D721Med (cell line): Measurements from ENCODE around the gene NFATC1.

Experiments
- DNase-seq: peaks from one replicate; pipeline ENCODE4 v3.0.0; 2011; ENCODE audit warnings: low spot score; ENCODE audit not compliant: insufficient read length
- FAIRE-seq: peaks from 2 replicates; lab custom pipeline; 2011; peaks lifted over from hg19 to GRCh38; lab: Jason Lieb, UNC
- TF ChIP-seq, protein P1 (sequence below): IDR thresholded peaks from 2 replicates; pipeline ENCODE4 v1.5.1; 2012; ENCODE audit warnings: mild to moderate bottlenecking, control low read depth; ENCODE audit not compliant: insufficient read depth; ENCODE audit errors: missing control alignments

Gene NFATC1

DNA sequence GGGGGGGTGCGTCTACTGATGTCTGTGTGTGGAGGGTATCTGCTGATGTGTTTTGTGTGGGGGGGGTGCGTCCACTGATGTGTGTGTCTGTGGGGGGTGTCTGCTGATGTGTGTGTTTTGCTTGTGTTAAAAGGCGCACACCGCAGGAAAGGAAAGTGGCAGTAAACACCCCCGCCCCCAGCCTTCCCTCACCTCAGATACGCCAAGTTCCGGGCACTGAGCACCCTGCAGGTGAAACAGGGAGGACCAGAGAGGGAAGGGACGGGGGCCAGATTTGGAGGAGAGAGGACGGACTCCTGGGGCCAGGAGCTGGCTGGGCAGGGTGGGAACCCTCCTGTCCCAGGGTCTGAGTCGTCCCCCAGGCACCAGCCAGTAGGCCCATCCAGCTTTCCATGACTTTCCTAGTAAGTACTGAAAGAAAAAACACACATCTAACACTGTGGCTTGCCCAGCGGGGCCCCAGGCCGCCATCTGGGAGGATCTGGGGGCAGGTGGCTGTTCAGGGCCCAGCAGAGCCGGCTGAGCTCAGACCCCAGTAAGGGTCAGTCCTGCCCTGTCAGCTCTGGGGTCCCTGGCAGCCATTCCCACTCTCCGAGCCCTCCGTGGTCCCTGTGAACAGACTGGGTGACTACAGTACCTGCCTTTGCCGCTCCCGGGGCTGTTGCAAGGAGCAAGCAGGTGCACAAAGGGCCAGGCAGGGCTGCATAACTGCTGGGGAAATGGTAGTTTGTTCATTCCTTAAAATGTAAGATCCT lies 126.9 kb downstream of the NFATC1 start:
- TF ChIP-seq, protein P1, sequence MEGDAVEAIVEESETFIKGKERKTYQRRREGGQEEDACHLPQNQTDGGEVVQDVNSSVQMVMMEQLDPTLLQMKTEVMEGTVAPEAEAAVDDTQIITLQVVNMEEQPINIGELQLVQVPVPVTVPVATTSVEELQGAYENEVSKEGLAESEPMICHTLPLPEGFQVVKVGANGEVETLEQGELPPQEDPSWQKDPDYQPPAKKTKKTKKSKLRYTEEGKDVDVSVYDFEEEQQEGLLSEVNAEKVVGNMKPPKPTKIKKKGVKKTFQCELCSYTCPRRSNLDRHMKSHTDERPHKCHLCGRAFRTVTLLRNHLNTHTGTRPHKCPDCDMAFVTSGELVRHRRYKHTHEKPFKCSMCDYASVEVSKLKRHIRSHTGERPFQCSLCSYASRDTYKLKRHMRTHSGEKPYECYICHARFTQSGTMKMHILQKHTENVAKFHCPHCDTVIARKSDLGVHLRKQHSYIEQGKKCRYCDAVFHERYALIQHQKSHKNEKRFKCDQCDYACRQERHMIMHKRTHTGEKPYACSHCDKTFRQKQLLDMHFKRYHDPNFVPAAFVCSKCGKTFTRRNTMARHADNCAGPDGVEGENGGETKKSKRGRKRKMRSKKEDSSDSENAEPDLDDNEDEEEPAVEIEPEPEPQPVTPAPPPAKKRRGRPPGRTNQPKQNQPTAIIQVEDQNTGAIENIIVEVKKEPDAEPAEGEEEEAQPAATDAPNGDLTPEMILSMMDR, result no peak
- DNase-seq (no peak), FAIRE-seq (no peak)

DNA sequence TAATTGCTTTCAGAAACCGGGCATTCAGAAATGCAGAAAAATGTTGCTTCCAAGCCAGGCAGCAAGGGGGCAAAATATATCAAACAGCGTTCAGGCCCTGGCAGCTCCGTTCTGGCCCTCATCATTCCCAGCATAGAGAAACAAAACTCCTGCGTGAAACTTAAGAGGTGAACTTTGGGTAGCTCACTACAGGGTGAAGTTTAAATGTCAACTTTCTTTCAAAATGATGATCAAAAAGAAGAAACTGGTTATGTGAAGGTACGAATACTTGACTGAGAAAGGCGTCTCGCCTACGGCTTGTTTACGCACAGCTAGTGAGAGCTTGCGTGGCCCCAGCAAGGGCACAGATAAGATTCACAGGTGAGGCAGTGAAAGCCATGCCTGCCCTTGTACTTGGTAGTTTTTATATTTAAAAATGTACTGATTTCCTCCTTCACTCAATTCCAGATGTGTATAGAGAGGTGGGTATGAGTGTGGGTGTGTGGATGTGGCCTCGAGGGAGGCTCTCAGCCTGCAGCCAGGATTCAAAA lies 127.5 kb downstream of the NFATC1 start:
- FAIRE-seq, result no peak
- DNase-seq, result no peak
- TF ChIP-seq, protein P1, result no peak

GRCh38 chr18:79523736-79524180 lies 128.0 kb downstream of the NFATC1 start:
- DNase-seq (no peak), FAIRE-seq (no peak)
- TF ChIP-seq, protein P1, result no peak

- DNase-seq (no peak), FAIRE-seq (no peak)
- TF ChIP-seq, protein P1, result no peak
These were observed 128.7 kb downstream of the NFATC1 start for GRCh38 chr18:79524181-79525078.

- DNase-seq (no peak), FAIRE-seq (no peak)
- TF ChIP-seq, protein P1, result no peak
These were observed 130.1 kb downstream of the NFATC1 start for GRCh38 chr18:79525556-79526467.
